GM19468 (cell line): ENCODE measurements around the gene SPINT4.
"Not testable (repeated sequence)": the region's sequence is repeated elsewhere in the genome, so short reads cannot be mapped to it uniquely, and the experiment has no call there.

Source experiments
- ATAC-seq: cut with Tn5 transposase; IDR thresholded peaks from one replicate; pipeline ENCODE4 v1.9.1; 2021; ENCODE audit warnings: mild to moderate bottlenecking, moderate library complexity, moderate number of reproducible peaks; ENCODE audit not compliant: unreplicated experiment; ENCODE audit errors: extremely low read depth

The SPINT4 gene

GRCh38 chr20:45722047-45722446 lies at the start of gene SPINT4:
Gene SPINT4, plus strand, starts transcription at chr20:45722347. Its CDS starts 21 bp downstream, at chr20:45722368.
- ATAC-seq = no peak

GRCh38 chr20:45672765-45673164 lies 49.4 kb upstream of the SPINT4 start:
- no peak for ATAC-seq

GRCh38 chr20:45679650-45680049 lies 42.5 kb upstream of the SPINT4 start:
- ATAC-seq = no peak

- no peak for ATAC-seq
These were observed 36.3 kb upstream of the SPINT4 start for GRCh38 chr20:45685896-45686295.

- ATAC-seq = not testable (repeated sequence)
These were observed 28.8 kb upstream of the SPINT4 start for GRCh38 chr20:45693346-45693745.

- no peak for ATAC-seq
These were observed 26.7 kb upstream of the SPINT4 start for GRCh38 chr20:45695496-45695895.

GRCh38 chr20:45701104-45701503 lies 21.0 kb upstream of the SPINT4 start:
- ATAC-seq = no peak

- ATAC-seq = no peak
These were observed 20.3 kb upstream of the SPINT4 start, which contains the start of gene WFDC13 for GRCh38 chr20:45701873-45702272. Gene WFDC13, plus strand, starts transcription at chr20:45702038. Its CDS starts 86 bp downstream, at chr20:45702124.

- no peak for ATAC-seq
These were observed 17.0 kb upstream of the SPINT4 start, which contains the start of gene WFDC10B for GRCh38 chr20:45704969-45705637. Gene WFDC10B, minus strand, starts transcription at chr20:45705019. Its CDS starts 19,027 bp downstream, at chr20:45685992.

GRCh38 chr20:45716141-45716688 lies 5.9 kb upstream of the SPINT4 start:
- ATAC-seq = not testable (repeated sequence)

GRCh38 chr20:45725134-45725533 lies 3.0 kb downstream of the SPINT4 start:
- no peak for ATAC-seq

- ATAC-seq = no peak
These were observed 4.9 kb downstream of the SPINT4 start for GRCh38 chr20:45727044-45727443.

GRCh38 chr20:45732199-45732598 lies 10.1 kb downstream of the SPINT4 start:
- no peak for ATAC-seq

GRCh38 chr20:45735552-45735951 lies 13.4 kb downstream of the SPINT4 start:
- ATAC-seq = no peak

- ATAC-seq = no peak
These were observed 13.8 kb downstream of the SPINT4 start for GRCh38 chr20:45735988-45736387.

- ATAC-seq = no peak
These were observed 20.4 kb downstream of the SPINT4 start for GRCh38 chr20:45742596-45742995.

GRCh38 chr20:45745015-45745414 lies 22.9 kb downstream of the SPINT4 start:
- no peak for ATAC-seq

GRCh38 chr20:45751721-45752120 lies 29.6 kb downstream of the SPINT4 start:
- no peak for ATAC-seq

- no peak for ATAC-seq
These were observed 30.6 kb downstream of the SPINT4 start for GRCh38 chr20:45752746-45753145.

- ATAC-seq = no peak
These were observed 35.9 kb downstream of the SPINT4 start for GRCh38 chr20:45758096-45758495.

GRCh38 chr20:45759921-45760320 lies 37.8 kb downstream of the SPINT4 start:
- ATAC-seq = not testable (repeated sequence)

GRCh38 chr20:45761966-45762365 lies 39.8 kb downstream of the SPINT4 start:
- ATAC-seq = not testable (repeated sequence)
